GM12878 (cell line): ENCODE measurements around the gene ADGRG1. TPM values are rescaled to one million over a fixed set of nuclear protein-coding genes. Genes with fewer than 3 reads are reported as not detected.
A peak's percentile ranks its signal among the peaks of the same experiment; 100 is the strongest.

Experiments
- ATAC-seq: fragments of 200-7000 bp; cut with Tn5 transposase; 3 replicates; pipeline ENCODE4 v1.9.1; 2020; ENCODE audit warnings: mild to moderate bottlenecking, moderate library complexity
- BruUV-seq: library from RNA; stranded (reverse); fragments of 400-500 nt; replicated peaks from 2 replicates; lab custom pipeline; 2021; lab: Mats Ljungman, UMichigan
- CTCF ChIA-PET: fragments of 300-600 bp; sonication (Branson Sonifier 250); formaldehyde crosslinking; extraction: SDS; loops from one replicate; lab custom pipeline; 2021; ENCODE audit warnings: inconsistent platforms; lab: Yijun Ruan, JAX
- POLR2A ChIA-PET: fragments of 350-600 bp; formaldehyde crosslinking; extraction: SDS; loops from one replicate; lab custom pipeline; 2021; ENCODE audit warnings: inconsistent platforms; lab: Charles Lee
- RAD21 ChIA-PET: fragments of 300-600 bp; sonication (Branson Sonifier 250); formaldehyde crosslinking; loops from one replicate; lab custom pipeline; 2023; ENCODE audit warnings: antibody characterized with exemption; ENCODE audit not compliant: unreplicated experiment; lab: Charles Lee
- SMC1A ChIA-PET: fragments of 300-600 bp; sonication (Branson Sonifier 250); formaldehyde crosslinking; loops from one replicate; lab custom pipeline; 2023; ENCODE audit not compliant: unreplicated experiment, uncharacterized antibody; lab: Charles Lee
- DNase-seq: peaks from one replicate; pipeline ENCODE4 v3.0.0-alpha.2; 2011; ENCODE audit warnings: low read depth, low spot score
- FAIRE-seq: peaks from 3 replicates; lab custom pipeline; 2011; peaks lifted over from hg19 to GRCh38; lab: Jason Lieb, UNC
- H2AFZ ChIP-seq: 2 replicates; pipeline ENCODE4 v1.6.0; 2011; ENCODE audit warnings: low read depth, low read length, control low read depth; ENCODE audit not compliant: control insufficient read depth
- H3K27ac ChIP-seq: 2 replicates; pipeline ENCODE4 v1.5.1; 2011; ENCODE audit warnings: control low read depth; ENCODE audit not compliant: control insufficient read depth, insufficient read depth
- H3K27me3 ChIP-seq, 2 experiments: replicated peaks in 1 of 2; 2 replicates each; pipeline versions ENCODE4 v1.6.0 to v1.6.1; 2011; ENCODE audit warnings: low read length in 1 of 2; ENCODE audit not compliant: control insufficient read depth in 2 of 2, insufficient read depth in 2 of 2
- H3K36me3 ChIP-seq, 2 experiments: 2 replicates each; pipeline ENCODE4 v1.5.1; 2011; ENCODE audit warnings: low read length in 1 of 2; ENCODE audit not compliant: control insufficient read depth in 2 of 2, insufficient read depth in 2 of 2
- H3K4me1 ChIP-seq: 2 replicates; pipeline ENCODE4 v1.6.1; 2011; ENCODE audit warnings: mild to moderate bottlenecking, low read length, moderate library complexity, mixed read lengths; ENCODE audit not compliant: control insufficient read depth, insufficient read depth
- H3K4me2 ChIP-seq: 2 replicates; pipeline ENCODE4 v1.6.0; 2011; ENCODE audit warnings: control low read depth; ENCODE audit not compliant: control insufficient read depth, insufficient read depth
- H3K4me3 ChIP-seq: fragments of 200-600 bp; sonication (generic); 2 replicates; pipeline ENCODE4 v1.5.1; 2016
- H3K79me2 ChIP-seq: 2 replicates; pipeline ENCODE4 v1.6.0; 2011; ENCODE audit warnings: low read length; ENCODE audit not compliant: control insufficient read depth, insufficient read depth
- H3K9ac ChIP-seq: 2 replicates; pipeline ENCODE4 v1.8.0; 2011; ENCODE audit warnings: low read length, control low read depth, mixed read lengths; ENCODE audit not compliant: control insufficient read depth, insufficient read depth
- H3K9me3 ChIP-seq: replicated peaks from 3 replicates; pipeline ENCODE4 v1.5.1; 2011; ENCODE audit warnings: mild to moderate bottlenecking, low read length; ENCODE audit not compliant: control insufficient read depth, insufficient read depth
- H4K20me1 ChIP-seq: 2 replicates; pipeline ENCODE4 v1.6.0; 2011; ENCODE audit not compliant: control insufficient read depth, insufficient read depth
- ASH2L ChIP-seq: fragments of 300-600, 200-600 bp; sonication (generic); IDR thresholded peaks from 2 replicates; pipeline ENCODE4 v1.6.1; 2017; ENCODE audit warnings: low read depth, mild to moderate bottlenecking, borderline replicate concordance
- CREM ChIP-seq: IDR thresholded peaks from 2 replicates; pipeline ENCODE4 v1.6.1; 2014; ENCODE audit warnings: antibody characterized with exemption, low read depth
- FOXM1 ChIP-seq: IDR thresholded peaks from 2 replicates; pipeline ENCODE4 v1.6.1; 2012; ENCODE audit warnings: low read depth, mild to moderate bottlenecking, inconsistent platforms, low read length, moderate library complexity
- SRF ChIP-seq, 2 experiments: IDR thresholded peaks; 2 replicates each; pipeline ENCODE4 v1.6.1; 2011; ENCODE audit warnings: low read depth in 2 of 2, low read length in 2 of 2, mild to moderate bottlenecking in 1 of 2, moderate library complexity in 1 of 2
- ZZZ3 ChIP-seq: IDR thresholded peaks from 2 replicates; pipeline ENCODE4 v1.6.1; 2011; ENCODE audit warnings: low read depth; ENCODE audit not compliant: control insufficient read depth, insufficient read length
- WGBS: methylation state at CpG from one replicate; pipeline ENCODE4 v1.1.6; 2016; ENCODE audit warnings: low lambda C conversion rate; ENCODE audit not compliant: insufficient replicate concordance, insufficient coverage; ENCODE audit errors: missing lambda C conversion rate; 5-methylcytosine and 5-hydroxymethylcytosine counted together
- in situ Hi-C: fragments of 300-500 bp; cut with MboI; formaldehyde crosslinking; loops from 9 replicates; pipeline ENCODE4 v1.14.3; 2018; ENCODE audit warnings: mixed read lengths
- intact Hi-C: fragments of 100-400 bp; cut with micrococcal nuclease; formaldehyde crosslinking; loops from one replicate; pipeline ENCODE4 v1.14.2; 2022; ENCODE audit not compliant: unreplicated experiment
- polyA plus RNA-seq, 11 experiments: library from polyadenylated mRNA; depleted of rRNA in 4 of 11; unstranded in 6 of 11; stranded (reverse) in 5 of 11; fragments of >200 nt; fragmentation: Nextera tagmentation in 4 of 11; fragmentation: Illumina TruSeq in 1 of 11; extraction: Ambion mirVana in 4 of 11; extraction: Trizol in 1 of 11; gene quantifications; 1 replicate in 1 of 11; 2 replicates in 10 of 11; pipeline versions ENCODE4 v1.2.1 to v1.2.3, GENCODE V29; 2011 to 2016; ENCODE audit warnings: inconsistent platforms in 2 of 11, missing spikeins in 2 of 11, low read depth in 1 of 11
- total RNA-seq, 4 experiments: library from RNA; depleted of rRNA in 3 of 4; stranded (reverse); fragments of >200 nt in 3 of 4; fragmentation: Illumina TruSeq in 1 of 4; extraction: Trizol in 1 of 4; gene quantifications; 2 replicates each; pipeline versions ENCODE4 v1.2.1 to v1.2.3, GENCODE V29; 2013 to 2021

ADGRG1 gene
- total and polyA plus RNA-seq, 10 of the 15 experiments (the other 5 are each of a cell fraction or from before 2014, with no cell fraction given) = 0.07 to 2.0 (median 0.75) TPM

- peak; percentile 77 for TF ChIP-seq CREM
- TF ChIP-seq, all 136 proteins: peak for 26
Measured at GRCh38 chr16:57689762-57690558, 61.5 kb downstream of the ADGRG1 start (continued).

DNA sequence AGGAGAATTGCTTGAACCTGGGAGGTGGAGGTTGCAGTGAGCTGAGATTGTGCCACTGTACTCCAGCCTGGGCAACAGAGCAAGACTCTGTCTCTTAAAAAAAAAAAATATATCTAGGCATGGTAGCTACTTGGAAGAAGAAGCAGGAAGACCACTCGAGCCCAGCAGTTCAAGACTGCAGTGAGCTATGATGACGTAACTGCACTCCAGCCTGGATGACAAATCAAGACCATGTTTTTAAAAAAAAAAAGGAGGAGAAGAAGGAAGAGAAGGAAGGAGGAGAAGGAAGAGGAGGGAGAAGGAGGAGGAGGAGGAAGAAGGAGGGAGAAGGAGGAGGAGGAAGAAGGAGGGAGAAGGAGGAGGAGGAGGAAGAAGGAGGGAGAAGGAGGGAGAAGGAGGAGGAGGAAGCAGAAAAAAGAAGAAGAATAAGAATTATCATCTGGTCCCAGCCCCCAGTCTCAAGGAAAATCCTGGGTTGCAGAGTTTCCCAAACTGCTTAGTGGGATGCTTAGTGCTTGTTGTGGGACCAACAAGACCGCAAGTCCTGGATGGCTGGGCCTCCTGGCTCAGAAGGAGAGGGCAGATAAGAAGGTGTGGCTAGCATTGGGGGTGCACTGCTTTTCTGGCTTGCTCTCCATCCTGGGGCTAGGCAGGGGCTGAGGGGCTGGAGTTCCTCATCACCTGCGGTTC is 62.5 kb downstream of the ADGRG1 start:
- in situ Hi-C loops = no loop called here
- H3K79me2 ChIP-seq = no peaks in the 10 kb centered on the region
- FAIRE-seq = no peak
- CTCF ChIA-PET = interaction anchor here (1.0 to 1.1 kb wide), 4 partner anchors 29 to 115 kb away, joined by 3 to 5 read pairs (median 4); no protein-coding TSS in a partner anchor
- no peak overlapping the region for H3K27ac ChIP-seq
- H3K9me3 ChIP-seq = no peaks in the 10 kb centered on the region
- no peak overlapping the region for H3K4me2 ChIP-seq
- no peak for ATAC-seq
- DNase-seq = no peak
- H3K9ac ChIP-seq = no peak overlapping the region
- H3K4me1 ChIP-seq = peaks cover 17% of the 10 kb centered on the region
- H3K4me3 ChIP-seq = no peak overlapping the region
- H3K36me3 ChIP-seq = no peaks in the 10 kb centered on the region
- intact Hi-C loops = loop anchor here (2.0 kb wide), 1 partner anchor 44 kb away; the partner anchor contains the start of gene KATNB1
- TF ChIP-seq ZZZ3 (no peak), ASH2L (no peak), FOXM1 (no peak), SRF (IDR thresholded peaks at IDR 0.05; ENCODE audit: low read depth in 2 of 2, low read length in 2 of 2) (no peak)
- WGBS = 78% methylated on average over 4 of the region's 4 CpGs
- SMC1A ChIA-PET = interaction anchor here (1.1 to 1.8 kb wide), 3 partner anchors 9 to 145 kb away, joined by 3 to 7 read pairs (median 3); no protein-coding TSS in a partner anchor
- BruUV-seq = no TSS peak
- POLR2A ChIA-PET = interaction anchor here (0.7 to 2.6 kb wide), 3 partner anchors 44 to 141 kb away, joined by 3 to 10 read pairs (median 4); partner anchors contain the start of gene KATNB1
- H2AFZ ChIP-seq = no peak overlapping the region
- H3K27me3 ChIP-seq = no peaks in the 10 kb centered on the region
- RAD21 ChIA-PET = no interaction called here
- H4K20me1 ChIP-seq = no peaks in the 10 kb centered on the region
